Sigmoid colon (tissue), 7 donors: ENCODE data around the gene PPP1R27. TPM values are rescaled to one million over a fixed set of nuclear protein-coding genes. Genes with fewer than 3 reads are reported as not detected.

Experiments used
- DNase-seq: peaks from one replicate; pipeline ENCODE4 v3.0.0-alpha.2; 2019
- H3K27ac ChIP-seq, 4 donors: fragments of 200-600 bp; sonication (generic); one replicate each; pipeline ENCODE4 v1.5.1; 2016 to 2019; ENCODE audit warnings: mild to moderate bottlenecking in 1 of 4
- H3K27me3 ChIP-seq, 3 donors: fragments of 200-600 bp; sonication (generic); one replicate each; pipeline ENCODE4 v1.5.1; 2019; ENCODE audit warnings: mild to moderate bottlenecking in 1 of 3
- H3K36me3 ChIP-seq, 4 donors: fragments of 200-600 bp; sonication (generic); one replicate each; pipeline ENCODE4 v1.5.1; 2016 to 2019
- H3K4me1 ChIP-seq, 4 donors: fragments of 200-600 bp; sonication (generic); one replicate each; pipeline ENCODE4 v1.5.1; 2017 to 2019
- H3K4me3 ChIP-seq, 4 donors: fragments of 200-600 bp; sonication (generic); one replicate each; pipeline ENCODE4 v1.5.1; 2017 to 2019; ENCODE audit warnings: mild to moderate bottlenecking in 2 of 4, moderate library complexity in 1 of 4
- H3K9me3 ChIP-seq, 4 donors: fragments of 200-600 bp in 3 of 4; sonication (generic) in 3 of 4; one replicate each; pipeline versions ENCODE4 v1.5.1 to v1.6.1; 2013 to 2019
- EP300 ChIP-seq, 4 donors: sonication (generic); formaldehyde crosslinking; IDR thresholded peaks; one replicate each; pipeline ENCODE4 v1.6.1; 2017; ENCODE audit warnings: antibody characterized with exemption in 4 of 4
- POLR2A ChIP-seq, 2 donors: fragments of 450-650 bp; IDR thresholded peaks; one replicate each; pipeline ENCODE4 v1.6.1; 2016; ENCODE audit warnings: antibody characterized with exemption in 2 of 2, mild to moderate bottlenecking in 2 of 2, moderate library complexity in 2 of 2
- POLR2AphosphoS5 ChIP-seq, 4 donors: sonication (generic); formaldehyde crosslinking; IDR thresholded peaks; one replicate each; pipeline ENCODE4 v1.6.1; 2017; ENCODE audit warnings: antibody characterized with exemption in 4 of 4
- WGBS, 2 donors: extraction: QIAGEN DNeasy Blood & Tissue Kit; methylation state at CpG; one replicate each; pipeline ENCODE4 v1.1.7; 2013; 5-methylcytosine and 5-hydroxymethylcytosine counted together
- intact Hi-C: fragments of 100-400 bp; cut with DNase I; formaldehyde crosslinking; loops from one replicate; pipeline ENCODE4 v1.15.1; 2023
- polyA plus RNA-seq, 3 donors: library from polyadenylated mRNA; stranded (reverse); fragments of 200-250 nt; gene quantifications; one replicate each; pipeline ENCODE4 v1.2.3, GENCODE V29; 2013
- total RNA-seq, 4 donors: library from RNA; depleted of rRNA; stranded (reverse); fragments of >200 nt; gene quantifications; one replicate each; pipeline ENCODE4 v1.1.0, GENCODE V29; 2016
- TF ChIP-seq, protein P1 (sequence below), 4 experiments: fragments of 450-650 bp in 3 of 4; fragments of 200-600 bp in 1 of 4; IDR thresholded peaks; one replicate each; pipeline ENCODE4 v1.5.1; 2016 to 2019; ENCODE audit warnings: antibody characterized with exemption in 4 of 4, mild to moderate bottlenecking in 3 of 4, moderate library complexity in 2 of 4
- donor health status: healthy with polysubstance abuse.
- donor health status: Bipolar disorder and iron deficiency.
- donor health status: healthy.

PPP1R27 gene
- total and polyA plus RNA-seq, 7 donors: 0.50 TPM; not detected in 6

DNA sequence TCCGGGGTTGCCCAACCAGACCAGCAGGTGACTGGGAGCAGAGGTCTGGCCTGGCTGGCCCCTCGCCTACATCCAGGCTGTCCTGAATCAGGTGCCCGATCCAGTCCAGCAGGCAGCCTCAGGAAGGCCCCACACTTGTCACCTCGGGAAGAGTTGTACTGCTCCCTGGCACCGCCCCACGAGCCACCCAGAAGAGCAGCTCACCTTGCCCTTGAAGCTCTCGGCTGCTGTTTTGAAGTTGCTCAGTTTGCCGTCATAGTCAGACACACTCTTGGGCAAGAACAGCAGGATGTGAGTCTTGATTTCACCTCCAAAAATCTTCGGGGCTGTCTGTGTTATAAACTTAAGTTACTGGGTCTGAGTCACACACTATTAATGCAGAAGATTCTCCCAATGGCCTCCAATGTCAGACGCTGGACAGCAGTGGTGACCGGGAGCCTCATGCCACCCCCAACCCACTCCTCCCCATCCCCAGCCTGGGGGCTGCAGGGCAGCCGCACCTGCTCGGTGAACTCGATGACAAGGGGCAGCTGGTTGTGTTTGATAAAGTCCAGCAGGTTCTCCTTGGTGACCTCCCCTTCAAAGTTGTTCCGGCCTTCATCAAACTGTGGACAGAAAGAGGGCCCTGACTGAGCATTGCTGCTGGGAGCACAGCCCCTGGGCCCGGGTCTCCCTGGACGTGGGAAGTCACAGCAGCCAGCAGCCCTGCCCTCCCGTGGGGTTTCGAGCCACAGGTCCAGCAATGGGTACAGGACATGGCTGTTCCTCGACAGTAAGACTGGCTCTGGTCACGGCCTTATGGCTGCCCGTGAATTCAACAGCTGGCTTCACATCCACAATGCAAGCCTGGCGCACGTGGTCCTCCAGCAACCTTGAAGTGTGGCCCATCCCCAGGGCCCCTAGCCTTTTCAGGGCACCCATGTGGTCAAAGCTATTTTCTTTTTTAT is 12.2 kb upstream of the PPP1R27 start:
- Histone ChIP-seq H3K9me3 (no peaks in the 10 kb centered on the region), H3K27me3 (no peaks in the 10 kb centered on the region), H3K4me1 (no peaks in the 10 kb centered on the region), H3K27ac (no peak overlapping the region), H3K4me3 (no peak overlapping the region), H3K36me3 (peaks cover 46 to 86% (median 56%) of the 10 kb centered on the region in 4 donors)
- intact Hi-C loops: no loop called here
- TF ChIP-seq POLR2AphosphoS5 (IDR thresholded peaks at IDR 0.05): no peak
- TF ChIP-seq POLR2A (IDR thresholded peaks at IDR 0.05): no peak
- no peak for TF ChIP-seq EP300 (IDR thresholded peaks at IDR 0.05)
- TF ChIP-seq, protein P1, sequence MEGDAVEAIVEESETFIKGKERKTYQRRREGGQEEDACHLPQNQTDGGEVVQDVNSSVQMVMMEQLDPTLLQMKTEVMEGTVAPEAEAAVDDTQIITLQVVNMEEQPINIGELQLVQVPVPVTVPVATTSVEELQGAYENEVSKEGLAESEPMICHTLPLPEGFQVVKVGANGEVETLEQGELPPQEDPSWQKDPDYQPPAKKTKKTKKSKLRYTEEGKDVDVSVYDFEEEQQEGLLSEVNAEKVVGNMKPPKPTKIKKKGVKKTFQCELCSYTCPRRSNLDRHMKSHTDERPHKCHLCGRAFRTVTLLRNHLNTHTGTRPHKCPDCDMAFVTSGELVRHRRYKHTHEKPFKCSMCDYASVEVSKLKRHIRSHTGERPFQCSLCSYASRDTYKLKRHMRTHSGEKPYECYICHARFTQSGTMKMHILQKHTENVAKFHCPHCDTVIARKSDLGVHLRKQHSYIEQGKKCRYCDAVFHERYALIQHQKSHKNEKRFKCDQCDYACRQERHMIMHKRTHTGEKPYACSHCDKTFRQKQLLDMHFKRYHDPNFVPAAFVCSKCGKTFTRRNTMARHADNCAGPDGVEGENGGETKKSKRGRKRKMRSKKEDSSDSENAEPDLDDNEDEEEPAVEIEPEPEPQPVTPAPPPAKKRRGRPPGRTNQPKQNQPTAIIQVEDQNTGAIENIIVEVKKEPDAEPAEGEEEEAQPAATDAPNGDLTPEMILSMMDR (IDR thresholded peaks at IDR 0.05): no peak
- DNase-seq: no peak
- 86 to 94% methylated on average over 24 of the region's 24 CpGs for WGBS, 2 donors

DNA sequence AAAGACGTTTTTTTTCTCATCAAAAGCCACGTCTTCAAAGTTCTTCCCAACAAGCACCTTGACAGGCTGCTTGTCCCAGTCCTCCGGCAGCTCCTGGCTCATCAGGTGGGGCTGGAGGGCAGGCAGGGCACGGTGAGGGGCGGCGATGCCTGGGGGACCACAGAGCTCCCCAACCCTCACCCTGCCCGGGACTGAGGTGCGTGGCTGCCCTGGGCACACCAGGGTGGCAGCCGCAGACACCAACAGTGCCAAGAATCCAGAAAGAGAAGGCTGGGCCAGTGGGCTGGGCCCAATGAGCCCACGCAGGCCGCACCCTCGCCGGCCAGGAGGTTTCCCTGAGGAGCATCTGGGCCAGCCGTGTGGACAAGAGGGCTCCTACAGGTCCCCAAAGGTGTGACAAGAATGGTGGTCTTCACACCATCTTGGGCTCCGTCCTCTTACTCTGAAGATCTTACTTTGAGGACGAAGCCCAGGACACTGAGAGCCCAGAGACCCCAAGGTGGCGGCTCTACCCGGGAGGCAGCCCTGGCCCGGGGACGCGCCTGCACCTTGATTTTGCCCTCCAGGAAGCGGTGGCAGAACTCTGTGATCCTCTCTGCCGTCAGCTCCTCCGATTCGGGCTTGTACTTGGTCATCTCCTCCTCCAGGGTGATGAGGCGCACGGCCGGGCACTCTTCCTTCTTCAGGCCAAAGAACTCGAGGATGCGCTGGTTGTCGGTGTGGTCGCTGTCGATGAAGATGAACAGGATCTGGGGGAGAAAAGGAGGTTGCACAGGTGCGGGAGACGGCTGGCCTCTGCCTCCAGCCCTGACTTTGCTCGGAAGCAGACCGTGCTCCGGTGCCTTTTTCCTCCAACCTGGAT is 11.3 kb upstream of the PPP1R27 start:
- Histone ChIP-seq H3K27me3 (no peaks in the 10 kb centered on the region), H3K36me3 (peaks cover 38 to 77% (median 47%) of the 10 kb centered on the region in 4 donors), H3K4me3 (no peak overlapping the region), H3K4me1 (no peaks in the 10 kb centered on the region), H3K27ac (no peak overlapping the region), H3K9me3 (no peaks in the 10 kb centered on the region)
- no peak for TF ChIP-seq EP300 (IDR thresholded peaks at IDR 0.05)
- no peak for DNase-seq
- intact Hi-C loops: no loop called here
- WGBS, 2 donors: 95 to 96% methylated on average over 38 of the region's 38 CpGs

DNA sequence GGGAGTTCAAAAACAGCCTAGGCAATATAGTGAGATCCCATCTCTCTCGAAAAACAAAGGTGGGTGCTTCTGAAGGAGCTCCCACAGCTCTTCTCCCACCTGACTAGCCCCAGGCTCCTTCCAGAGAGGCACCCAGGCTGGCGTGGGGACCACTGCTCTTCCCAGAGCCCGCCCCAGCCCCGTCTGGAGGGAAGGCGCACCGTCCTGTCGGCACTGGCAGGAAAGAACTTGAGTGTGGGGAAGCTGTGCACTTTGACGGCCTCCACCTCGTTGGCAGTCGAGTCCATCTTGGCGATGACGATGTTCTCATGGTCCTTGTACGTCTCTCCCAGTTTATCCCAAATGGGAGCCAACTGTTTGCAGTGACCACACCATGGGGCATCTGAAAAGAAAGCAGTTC is 10.5 kb upstream of the PPP1R27 start:
- TF ChIP-seq, protein P1 (IDR thresholded peaks at IDR 0.05): no peak
- TF ChIP-seq EP300 (IDR thresholded peaks at IDR 0.05) (no peak), POLR2AphosphoS5 (IDR thresholded peaks at IDR 0.05) (no peak)
- DNase-seq: no peak
- Histone ChIP-seq H3K27me3 (no peaks in the 10 kb centered on the region), H3K4me1 (no peaks in the 10 kb centered on the region), H3K4me3 (no peak overlapping the region), H3K9me3 (no peaks in the 10 kb centered on the region), H3K36me3 (peaks cover 38 to 70% (median 46%) of the 10 kb centered on the region in 4 donors), H3K27ac (no peak overlapping the region)
- 91 to 94% methylated on average over 13 of the region's 13 CpGs for WGBS, 2 donors
- intact Hi-C loops: no loop called here

DNA sequence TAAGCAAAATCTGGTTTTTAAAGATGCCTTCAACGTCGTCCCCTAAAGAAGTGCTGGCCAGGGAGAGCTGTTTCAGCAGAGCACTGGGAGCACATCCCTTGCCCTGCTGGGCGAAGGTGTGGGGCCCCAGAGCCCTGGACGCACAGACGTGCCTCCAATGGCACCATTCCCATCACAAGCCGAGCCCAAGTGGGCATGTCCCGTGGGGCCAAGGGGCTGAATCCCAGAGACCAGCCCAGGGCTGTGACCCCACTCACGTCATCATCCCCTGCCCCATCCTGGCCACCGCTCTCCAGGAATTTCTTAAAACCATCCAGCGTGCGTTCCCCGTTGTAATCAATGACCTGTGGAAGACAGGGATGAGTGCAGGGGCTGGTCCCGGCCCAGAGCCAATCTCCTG is 10.0 kb upstream of the PPP1R27 start:
- intact Hi-C loops: no loop called here
- H3K27me3 ChIP-seq: no peaks in the 10 kb centered on the region
- WGBS, 2 donors: 91% methylated on average over 13 of the region's 13 CpGs
- TF ChIP-seq, protein P1 (IDR thresholded peaks at IDR 0.05): no peak
- TF ChIP-seq POLR2A (IDR thresholded peaks at IDR 0.05): no peak
- no peak for TF ChIP-seq POLR2AphosphoS5 (IDR thresholded peaks at IDR 0.05)
- TF ChIP-seq EP300 (IDR thresholded peaks at IDR 0.05): no peak
- H3K4me3 ChIP-seq: no peak overlapping the region
- no peak overlapping the region for H3K27ac ChIP-seq
- peaks cover 38 to 68% (median 46%) of the 10 kb centered on the region in 4 donors for H3K36me3 ChIP-seq
- no peak for DNase-seq
- no peaks in the 10 kb centered on the region for H3K4me1 ChIP-seq
- no peaks in the 10 kb centered on the region for H3K9me3 ChIP-seq

DNA sequence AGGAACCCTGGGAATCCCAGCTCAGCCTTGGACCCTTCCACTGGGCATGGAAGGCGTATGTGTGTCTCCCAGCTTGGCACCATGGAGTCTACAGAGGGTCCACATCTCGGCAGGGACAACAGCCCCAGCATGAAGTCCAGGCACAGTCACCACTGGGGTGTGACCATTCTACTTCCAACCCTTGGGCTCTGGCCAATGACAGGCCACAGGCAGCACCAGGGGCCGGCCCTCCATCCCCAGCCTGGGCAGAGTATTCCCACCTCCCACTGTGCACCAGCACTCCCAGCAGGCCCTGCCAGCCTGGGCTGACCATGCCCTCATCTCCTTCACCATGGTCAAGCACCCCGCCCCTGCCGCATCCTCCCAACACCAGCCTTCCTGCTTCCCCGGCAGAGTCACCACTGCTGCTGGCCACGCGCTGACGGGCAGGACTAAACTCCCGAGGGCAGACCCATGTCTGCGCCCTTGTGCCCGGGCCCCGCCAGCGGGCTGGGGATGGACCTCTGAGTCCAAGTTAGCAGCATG is 9.5 kb upstream of the PPP1R27 start:
- H3K27me3 ChIP-seq: no peaks in the 10 kb centered on the region
- WGBS, 2 donors: 92 to 94% methylated on average over 14 of the region's 14 CpGs
- no peaks in the 10 kb centered on the region for H3K9me3 ChIP-seq
- no peak overlapping the region for H3K27ac ChIP-seq
- H3K4me3 ChIP-seq: no peak overlapping the region
- intact Hi-C loops: no loop called here
- DNase-seq: no peak
- H3K4me1 ChIP-seq: no peaks in the 10 kb centered on the region
- no peak for TF ChIP-seq EP300 (IDR thresholded peaks at IDR 0.05)
- TF ChIP-seq POLR2A (IDR thresholded peaks at IDR 0.05): no peak
- TF ChIP-seq POLR2AphosphoS5 (IDR thresholded peaks at IDR 0.05): no peak
- TF ChIP-seq, protein P1 (IDR thresholded peaks at IDR 0.05): no peak
- peaks cover 38 to 63% (median 46%) of the 10 kb centered on the region in 4 donors for H3K36me3 ChIP-seq
